NT2/D1 (cell line): ENCODE data around the gene DSE.

Experiments
- SUZ12 ChIP-seq: IDR thresholded peaks from 2 replicates; pipeline ENCODE4 v1.6.1; 2011; ENCODE audit not compliant: insufficient read length, insufficient read depth; ENCODE audit errors: extremely low read depth
- YY1 ChIP-seq: IDR thresholded peaks from 2 replicates; pipeline ENCODE4 v1.6.1; 2011; ENCODE audit not compliant: insufficient read length, insufficient read depth
- ZNF274 ChIP-seq: IDR thresholded peaks from 2 replicates; pipeline ENCODE4 v1.6.1; 2011; ENCODE audit warnings: mild to moderate bottlenecking, low read depth, low read length

GRCh38 chr6:116392132-116393013 is 21.6 kb downstream of the DSE start:
- no peak for TF ChIP-seq ZNF274
- no peak for TF ChIP-seq SUZ12
- TF ChIP-seq YY1 = no peak
